Measurements from ENCODE around the gene ABLIM2.
"Not testable (repeated sequence)": the region's sequence is repeated elsewhere in the genome, so short reads cannot be mapped to it uniquely, and the experiment has no call there.

Gene ABLIM2

GRCh38 chr4:7924163-7924562 is 234.4 kb downstream of the ABLIM2 start:
- DNase-seq = no peak

- DNase-seq = no peak
Observed at GRCh38 chr4:7922466-7922865, 236.1 kb downstream of the ABLIM2 start.

GRCh38 chr4:7918981-7919380 is 239.6 kb downstream of the ABLIM2 start:
- no peak for DNase-seq

GRCh38 chr4:7918187-7918586 is 240.4 kb downstream of the ABLIM2 start:
- DNase-seq = not testable (repeated sequence)

- no peak for DNase-seq
Observed at GRCh38 chr4:7917669-7918068, 240.9 kb downstream of the ABLIM2 start.

- no peak for DNase-seq
Observed at GRCh38 chr4:7915875-7916242, 242.8 kb downstream of the ABLIM2 start.

Measured in NCI-H526 treated with DMSO at 0.1 percent for 48 hours (cell line).